Kidney epithelial cell (primary cell): ENCODE measurements around the gene FAM43B. TPM values are rescaled to one million over a fixed set of nuclear protein-coding genes. Genes with fewer than 3 reads are reported as not detected.
A peak's percentile ranks its signal among the peaks of the same experiment; 100 is the strongest.

ENCODE experiments used
- DNase-seq: peaks from one replicate; pipeline ENCODE4 v3.0.0-alpha.2; 2010; ENCODE audit warnings: low read depth
- H3K27me3 ChIP-seq: 2 replicates; pipeline ENCODE4 v1.6.0; 2011; ENCODE audit warnings: low read length; ENCODE audit not compliant: control insufficient read depth, insufficient read depth
- H3K36me3 ChIP-seq: 2 replicates; pipeline ENCODE4 v1.5.1; 2011; ENCODE audit warnings: low read length; ENCODE audit not compliant: control insufficient read depth, insufficient read depth
- H3K4me3 ChIP-seq: 2 replicates; pipeline ENCODE4 v1.5.1; 2011; ENCODE audit warnings: low read depth, mild to moderate bottlenecking, control low read depth, low read length
- CTCF ChIP-seq: IDR thresholded peaks from 2 replicates; pipeline ENCODE4 v1.5.1; 2011; ENCODE audit warnings: mild to moderate bottlenecking, moderate library complexity, low read length, control low read depth, inconsistent platforms; ENCODE audit not compliant: insufficient read depth, poor library complexity, severe bottlenecking
- total RNA-seq: library from RNA; depleted of rRNA; stranded (reverse); fragments of >200 nt; gene quantifications from 2 replicates; pipeline ENCODE4 v1.2.3, GENCODE V29; 2015

Gene FAM43B
- total RNA-seq, 1 donor from 2014 or later, result 0.13 TPM

DNA sequence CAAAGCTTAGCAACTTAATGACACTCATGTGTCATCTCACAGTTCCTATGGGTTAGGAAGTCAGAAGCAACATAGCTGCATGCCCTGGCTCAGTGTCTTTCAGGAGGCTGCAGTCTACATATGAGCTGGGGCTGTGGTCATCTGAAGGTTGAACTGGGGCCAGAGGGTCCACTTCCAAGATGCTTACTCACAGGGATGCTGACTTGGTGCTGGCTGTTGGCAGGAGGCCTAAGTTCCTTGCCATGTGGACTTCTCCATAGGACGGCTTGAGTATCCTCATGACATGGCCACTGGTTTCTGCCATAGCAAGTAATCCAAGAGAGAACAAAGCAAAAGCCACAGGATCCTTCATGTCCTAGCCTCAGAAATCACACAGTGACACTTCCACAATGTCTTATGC, 12.1 kb upstream of the FAM43B start:
- Histone ChIP-seq H3K36me3 (no peaks in the 10 kb centered on the region), H3K27me3 (peaks cover 6% of the 10 kb centered on the region)

DNA sequence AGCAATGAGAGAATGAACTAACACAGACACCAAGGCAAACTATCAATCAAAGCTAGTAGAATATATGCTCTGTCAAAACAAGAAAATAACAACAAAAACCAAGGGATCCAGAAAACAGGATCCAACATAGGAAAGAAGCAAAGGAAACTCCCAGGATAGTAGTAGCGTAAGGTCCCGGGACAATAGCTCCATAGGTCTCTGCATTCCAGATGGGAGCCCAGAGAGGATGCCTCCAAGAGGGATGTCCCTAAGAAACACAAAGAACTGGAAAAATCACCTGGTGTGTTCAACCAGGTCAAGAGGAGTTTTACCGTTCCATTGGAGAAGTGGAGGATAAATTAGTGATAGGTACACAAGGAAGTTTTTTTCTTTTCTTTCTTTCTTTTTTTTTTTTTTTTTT, 5.7 kb upstream of the FAM43B start:
- H3K27me3 ChIP-seq, result peaks cover 8% of the 10 kb centered on the region
- DNase-seq, result no peak
- no peak for TF ChIP-seq CTCF
- no peak overlapping the region for H3K4me3 ChIP-seq
- no peaks in the 10 kb centered on the region for H3K36me3 ChIP-seq

More for the DNA sequence above, 12.1 kb upstream of the FAM43B start:
- no peak for TF ChIP-seq CTCF
- no peak for DNase-seq
- no peak overlapping the region for H3K4me3 ChIP-seq

- Histone ChIP-seq H3K36me3 (no peaks in the 10 kb centered on the region), H3K4me3 (no peak overlapping the region), H3K27me3 (peaks cover 41% of the 10 kb centered on the region)
- no peak for DNase-seq
- no peak for TF ChIP-seq CTCF
Measured at GRCh38 chr1:20551161-20551560, 1.2 kb upstream of the FAM43B start.

DNA sequence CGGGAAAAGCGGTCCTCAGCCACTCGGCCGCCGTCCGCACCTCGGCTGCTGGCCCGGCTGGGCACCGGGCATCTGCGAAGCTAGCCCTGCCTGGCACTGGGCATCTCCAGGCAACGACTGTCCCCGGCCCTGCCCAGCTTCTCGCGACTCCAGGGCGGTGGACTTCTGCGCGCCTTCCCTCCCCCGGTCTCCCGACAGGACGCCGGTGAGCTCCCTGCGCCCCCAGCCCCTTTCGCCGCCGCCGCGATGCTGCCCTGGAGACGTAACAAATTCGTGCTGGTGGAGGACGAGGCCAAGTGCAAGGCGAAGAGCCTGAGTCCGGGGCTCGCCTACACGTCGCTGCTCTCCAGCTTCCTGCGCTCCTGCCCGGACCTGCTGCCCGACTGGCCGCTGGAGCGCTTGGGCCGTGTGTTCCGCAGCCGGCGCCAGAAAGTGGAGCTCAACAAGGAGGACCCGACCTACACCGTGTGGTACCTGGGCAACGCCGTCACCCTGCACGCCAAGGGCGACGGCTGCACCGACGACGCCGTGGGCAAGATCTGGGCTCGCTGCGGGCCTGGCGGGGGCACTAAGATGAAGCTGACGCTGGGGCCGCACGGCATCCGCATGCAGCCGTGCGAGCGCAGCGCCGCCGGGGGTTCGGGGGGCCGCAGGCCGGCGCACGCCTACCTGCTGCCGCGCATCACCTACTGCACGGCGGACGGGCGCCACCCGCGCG, 514 bp downstream of the FAM43B start:
- no peak for DNase-seq
- Histone ChIP-seq H3K27me3 (peaks cover 48% of the 10 kb centered on the region), H3K36me3 (no peaks in the 10 kb centered on the region), H3K4me3 (peak overlapping the region; percentile 41)
- no peak for TF ChIP-seq CTCF

DNA sequence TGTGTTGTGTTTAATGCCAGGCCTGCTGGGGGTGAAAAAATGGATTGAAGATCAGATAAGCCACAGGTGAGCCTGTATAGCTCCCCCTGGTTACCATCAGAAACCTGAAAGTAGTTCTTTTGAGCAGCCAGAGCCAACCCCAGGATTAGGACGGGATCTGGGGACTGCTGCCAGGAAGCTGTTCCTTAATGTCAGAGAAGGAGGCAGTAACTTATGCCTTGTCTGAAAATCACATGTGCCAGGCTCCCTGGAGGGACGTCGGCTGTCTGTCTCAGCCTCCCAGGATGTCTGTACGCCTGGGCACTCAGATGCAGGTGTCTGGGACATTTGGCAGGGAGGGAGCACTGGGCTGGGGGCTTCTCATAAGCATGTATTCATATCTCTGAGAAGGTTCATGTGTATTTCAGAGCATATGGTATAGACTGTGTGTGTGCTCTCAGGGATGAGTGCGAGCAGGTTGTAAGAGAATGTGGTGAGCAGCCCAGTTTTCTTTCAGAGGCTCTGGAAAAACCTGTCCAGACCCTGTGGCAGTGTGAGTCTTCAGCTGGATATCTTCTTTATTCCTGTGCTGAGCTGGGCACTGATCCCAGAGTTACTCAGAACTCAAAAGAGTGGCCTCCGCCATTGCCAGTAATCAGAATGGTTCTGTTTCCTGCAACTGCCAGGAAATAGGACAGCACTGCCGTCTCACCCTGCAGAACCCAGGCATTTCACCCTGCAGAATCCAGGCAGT, 2.8 kb downstream of the FAM43B start:
- Histone ChIP-seq H3K36me3 (no peaks in the 10 kb centered on the region), H3K27me3 (peaks cover 46% of the 10 kb centered on the region), H3K4me3 (no peak overlapping the region)
- DNase-seq, result no peak
- no peak for TF ChIP-seq CTCF

DNA sequence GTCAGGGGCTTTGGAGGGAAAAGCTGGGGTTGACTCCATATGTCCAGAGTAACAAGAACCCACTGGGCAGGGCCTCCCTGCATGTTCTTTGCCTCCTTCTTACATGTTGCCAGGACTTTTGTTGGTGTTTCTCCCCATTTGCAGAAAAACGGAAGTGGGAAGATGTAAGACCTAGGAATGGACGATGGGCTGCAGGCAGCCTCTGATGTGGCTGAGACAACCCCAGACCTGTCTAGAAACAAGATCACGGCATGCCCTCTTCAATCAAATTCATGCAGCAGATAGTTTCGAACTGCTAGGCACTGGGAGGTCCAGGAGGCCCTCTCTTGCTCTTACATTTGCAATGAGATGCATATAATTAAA, 3.4 kb downstream of the FAM43B start:
- TF ChIP-seq CTCF, result no peak
- DNase-seq, result no peak
- no peaks in the 10 kb centered on the region for H3K36me3 ChIP-seq
- no peak overlapping the region for H3K4me3 ChIP-seq
- H3K27me3 ChIP-seq, result peaks cover 48% of the 10 kb centered on the region
